Activated T-cell treated with anti-CD3 and anti-CD28 coated beads, Interleukin-2, amount 50 U/mL, for 72 hours (primary cell): ENCODE data around the gene BIN2. TPM values are rescaled to one million over a fixed set of nuclear protein-coding genes. Genes with fewer than 3 reads are reported as not detected.
"Not testable (repeated sequence)": the region's sequence is repeated elsewhere in the genome, so short reads cannot be mapped to it uniquely, and the experiment has no call there.

Experiments used
- ATAC-seq, 2 donors: fragments of 150-1000 bp; cut with Tn5 transposase; replicated peaks in 1 of 2; 2 replicates each; pipeline ENCODE4 v1.10.0; 2021; ENCODE audit warnings: moderate library complexity in 2 of 2, mild to moderate bottlenecking in 1 of 2
- DNase-seq, 2 donors: peaks; one replicate each; pipeline ENCODE4 v3.0.0; 2021 to 2022; ENCODE audit warnings: mixed read lengths in 1 of 2
- H3K27ac Mint-ChIP-seq: one replicate; pipeline ENCODE4 v1.8.0; 2022; ENCODE audit warnings: mild to moderate bottlenecking, moderate library complexity, mixed read lengths
- H3K27me3 Mint-ChIP-seq: one replicate; pipeline ENCODE4 v1.8.0; 2022; ENCODE audit warnings: low read depth, mixed read lengths
- H3K36me3 Mint-ChIP-seq, 2 donors: one replicate each; pipeline ENCODE4 v1.8.0; 2022; ENCODE audit warnings: mixed read lengths in 2 of 2, mild to moderate bottlenecking in 1 of 2; ENCODE audit not compliant: insufficient read depth in 2 of 2
- H3K4me1 Mint-ChIP-seq: one replicate; pipeline ENCODE4 v1.8.0; 2022; ENCODE audit warnings: low read depth, mixed read lengths
- H3K4me3 Mint-ChIP-seq, 2 donors: one replicate each; pipeline ENCODE4 v1.8.0; 2022; ENCODE audit warnings: mild to moderate bottlenecking in 2 of 2, mixed read lengths in 2 of 2, moderate library complexity in 2 of 2
- H3K9me3 Mint-ChIP-seq, 2 donors: one replicate each; pipeline ENCODE4 v1.8.0; 2022; ENCODE audit warnings: mixed read lengths in 2 of 2
- total RNA-seq, 2 donors: library from RNA; stranded (reverse); gene quantifications; one replicate each; pipeline ENCODE4 v1.2.3, GENCODE V29; 2022

The BIN2 gene
- total RNA-seq, 2 donors from 2014 or later = 102 to 104 TPM

- Mint-ChIP-seq H3K4me1 (peaks cover 75% of the 10 kb centered on the region), H3K9me3 (no peaks in the 10 kb centered on the region), H3K27ac (peak overlapping the region; percentile 74), H3K27me3 (no peaks in the 10 kb centered on the region), H3K4me3 (peak overlapping the region; percentile 65 to 95), H3K36me3 (peaks cover 18 to 24% of the 10 kb centered on the region in 2 donors)
- no peak for DNase-seq
- no peak for ATAC-seq
Measured at GRCh38 chr12:51320311-51320694, 3.7 kb downstream of the BIN2 start.

GRCh38 chr12:51318846-51319599, 5.0 kb downstream of the BIN2 start:
- Mint-ChIP-seq H3K27me3 (no peaks in the 10 kb centered on the region), H3K4me1 (peaks cover 65% of the 10 kb centered on the region), H3K27ac (peak overlapping the region; percentile 72), H3K9me3 (no peaks in the 10 kb centered on the region), H3K36me3 (peaks cover 18 to 24% of the 10 kb centered on the region in 2 donors), H3K4me3 (peak overlapping the region; percentile 38 to 65)
- DNase-seq (no peak), ATAC-seq (peak in 1 of 2 donors; percentile 37)

- not testable (repeated sequence) for DNase-seq, H3K9me3 Mint-ChIP-seq, H3K27me3 Mint-ChIP-seq
- Mint-ChIP-seq H3K27ac (peak overlapping the region; percentile 48), H3K36me3 (peaks cover 18 to 22% of the 10 kb centered on the region in 2 donors), H3K4me1 (peaks cover 64% of the 10 kb centered on the region), H3K4me3 (peak overlapping the region; percentile 30 to 65)
- ATAC-seq = peak in 1 of 2 donors; percentile 16
Measured at GRCh38 chr12:51318057-51318806, 5.7 kb downstream of the BIN2 start.

GRCh38 chr12:51311389-51311788, 12.6 kb downstream of the BIN2 start:
- peaks cover 5 to 29% of the 10 kb centered on the region in 2 donors for H3K36me3 Mint-ChIP-seq
- peaks cover 41% of the 10 kb centered on the region for H3K4me1 Mint-ChIP-seq
- no peak overlapping the region for H3K4me3 Mint-ChIP-seq
- H3K9me3 Mint-ChIP-seq = no peaks in the 10 kb centered on the region
- no peak overlapping the region for H3K27ac Mint-ChIP-seq
- H3K27me3 Mint-ChIP-seq = no peaks in the 10 kb centered on the region
- DNase-seq = no peak
- ATAC-seq = no peak

- Mint-ChIP-seq H3K9me3 (no peaks in the 10 kb centered on the region), H3K27ac (peak overlapping the region; percentile 45), H3K36me3 (peaks cover 9 to 38% of the 10 kb centered on the region in 2 donors), H3K4me1 (peaks cover 46% of the 10 kb centered on the region), H3K4me3 (no peak overlapping the region), H3K27me3 (no peaks in the 10 kb centered on the region)
- DNase-seq (no peak), ATAC-seq (no peak)
Measured at GRCh38 chr12:51307655-51308593, 16.1 kb downstream of the BIN2 start.

GRCh38 chr12:51306507-51306906, 17.5 kb downstream of the BIN2 start:
- H3K9me3 Mint-ChIP-seq = no peaks in the 10 kb centered on the region
- H3K4me1 Mint-ChIP-seq = peaks cover 42% of the 10 kb centered on the region
- no peaks in the 10 kb centered on the region for H3K27me3 Mint-ChIP-seq
- peak overlapping the region; percentile 51 for H3K27ac Mint-ChIP-seq
- H3K4me3 Mint-ChIP-seq = no peak overlapping the region
- no peak for ATAC-seq
- no peak for DNase-seq
- H3K36me3 Mint-ChIP-seq = peaks cover 10 to 36% of the 10 kb centered on the region in 2 donors

- not testable (repeated sequence) for H3K4me1 Mint-ChIP-seq, H3K9me3 Mint-ChIP-seq, H3K4me3 Mint-ChIP-seq, ATAC-seq, H3K27me3 Mint-ChIP-seq, DNase-seq, H3K27ac Mint-ChIP-seq
- H3K36me3 Mint-ChIP-seq = peaks cover 8 to 27% of the 10 kb centered on the region in 2 donors
Measured at GRCh38 chr12:51300768-51301167, 23.2 kb downstream of the BIN2 start.

- Mint-ChIP-seq H3K4me3 (no peak overlapping the region), H3K9me3 (no peaks in the 10 kb centered on the region), H3K36me3 (peaks cover 0 to 19% of the 10 kb centered on the region in 2 donors), H3K4me1 (peaks cover 20% of the 10 kb centered on the region), H3K27me3 (no peaks in the 10 kb centered on the region), H3K27ac (no peak overlapping the region)
- ATAC-seq (no peak), DNase-seq (no peak)
Measured at GRCh38 chr12:51295651-51296050, 28.3 kb downstream of the BIN2 start.

- H3K9me3 Mint-ChIP-seq, H3K4me3 Mint-ChIP-seq, ATAC-seq, H3K27me3 Mint-ChIP-seq, DNase-seq: not testable (repeated sequence)
- Mint-ChIP-seq H3K4me1 (peaks cover 20% of the 10 kb centered on the region), H3K36me3 (peaks cover 8 to 22% of the 10 kb centered on the region in 2 donors), H3K27ac (peak overlapping the region; percentile 42)
Measured at GRCh38 chr12:51294097-51294496, 29.9 kb downstream of the BIN2 start.

GRCh38 chr12:51293696-51294095, 30.3 kb downstream of the BIN2 start:
- peaks cover 20% of the 10 kb centered on the region for H3K4me1 Mint-ChIP-seq
- H3K9me3 Mint-ChIP-seq = no peaks in the 10 kb centered on the region
- no peaks in the 10 kb centered on the region for H3K27me3 Mint-ChIP-seq
- no peak overlapping the region for H3K4me3 Mint-ChIP-seq
- DNase-seq = no peak
- H3K36me3 Mint-ChIP-seq = peaks cover 8 to 22% of the 10 kb centered on the region in 2 donors
- H3K27ac Mint-ChIP-seq = peak overlapping the region; percentile 42
- ATAC-seq = peak; percentile 32 to 50

- not testable (repeated sequence) for H3K9me3 Mint-ChIP-seq, ATAC-seq, H3K27ac Mint-ChIP-seq, DNase-seq, H3K4me3 Mint-ChIP-seq, H3K27me3 Mint-ChIP-seq
- Mint-ChIP-seq H3K4me1 (peaks cover 20% of the 10 kb centered on the region), H3K36me3 (peaks cover 8 to 26% of the 10 kb centered on the region in 2 donors)
Measured at GRCh38 chr12:51291603-51292513, 32.1 kb downstream of the BIN2 start.

GRCh38 chr12:51285843-51286242, 38.1 kb downstream of the BIN2 start:
- H3K4me3 Mint-ChIP-seq = no peak overlapping the region
- no peak for ATAC-seq
- no peaks in the 10 kb centered on the region for H3K27me3 Mint-ChIP-seq
- no peaks in the 10 kb centered on the region for H3K9me3 Mint-ChIP-seq
- no peaks in the 10 kb centered on the region for H3K4me1 Mint-ChIP-seq
- H3K36me3 Mint-ChIP-seq = peaks cover 8 to 14% of the 10 kb centered on the region in 2 donors
- DNase-seq = no peak
- peak overlapping the region; percentile 38 for H3K27ac Mint-ChIP-seq
